Neural cell (in vitro differentiated cells): ENCODE results near the gene ABHD2. TPM values are rescaled to one million over a fixed set of nuclear protein-coding genes. Genes with fewer than 3 reads are reported as not detected.

ENCODE experiments used
- H2AFZ ChIP-seq: fragments of 200-600, 300-800 bp; sonication (generic), shearing (Covaris generic); 2 replicates; pipeline ENCODE4 v1.6.0; 2014; ENCODE audit warnings: low read depth, mild to moderate bottlenecking, antibody characterized with exemption, low read length, moderate library complexity
- H3F3A ChIP-seq: fragments of 200-600 bp; shearing (Covaris generic); 2 replicates; pipeline ENCODE4 v1.6.1; 2016; ENCODE audit warnings: mild to moderate bottlenecking, moderate library complexity, mixed read lengths, antibody characterized with exemption, low read length; ENCODE audit not compliant: insufficient read depth, poor library complexity, severe bottlenecking
- H3K27ac ChIP-seq: fragments of 200-600, 300-800 bp; sonication (generic), shearing (Covaris generic); 2 replicates; pipeline ENCODE4 v1.5.1; 2014; ENCODE audit warnings: mild to moderate bottlenecking, low read length, moderate library complexity
- H3K27me3 ChIP-seq: fragments of 300-800, 200-600 bp; sonication (generic), shearing (Covaris generic); 2 replicates; pipeline ENCODE4 v1.6.0; 2014; ENCODE audit warnings: mild to moderate bottlenecking, low read depth, low read length, moderate library complexity; ENCODE audit not compliant: insufficient read depth
- H3K36me3 ChIP-seq: fragments of 300-800, 200-600 bp; sonication (generic), shearing (Covaris generic); 2 replicates; pipeline ENCODE4 v1.5.1; 2014; ENCODE audit warnings: mild to moderate bottlenecking, antibody characterized with exemption, low read length, moderate library complexity; ENCODE audit not compliant: insufficient read depth
- H3K4me2 ChIP-seq: fragments of 300-800, 200-600 bp; sonication (generic), shearing (Covaris generic); 2 replicates; pipeline ENCODE4 v1.6.0; 2014; ENCODE audit warnings: mild to moderate bottlenecking, low read length
- H3K4me3 ChIP-seq: fragments of 300-800, 200-600 bp; sonication (generic), shearing (Covaris generic); 2 replicates; pipeline ENCODE4 v1.5.1; 2014; ENCODE audit warnings: mild to moderate bottlenecking, low read length, moderate library complexity
- H3K79me2 ChIP-seq: fragments of 200-600 bp; shearing (Covaris generic); replicated peaks from 2 replicates; pipeline ENCODE4 v1.6.0; 2014; ENCODE audit warnings: mild to moderate bottlenecking, low read length, moderate library complexity; ENCODE audit not compliant: insufficient read depth
- H3K9ac ChIP-seq: fragments of 300-800, 200-600 bp; sonication (generic), shearing (Covaris generic); 2 replicates; pipeline ENCODE4 v1.6.1; 2016; ENCODE audit warnings: mild to moderate bottlenecking, low read length, mixed read lengths
- H3K9me2 ChIP-seq: fragments of 200-600 bp; shearing (Covaris generic); 2 replicates; pipeline ENCODE4 v1.6.1; 2016; ENCODE audit warnings: mild to moderate bottlenecking, low read length, mixed read lengths; ENCODE audit not compliant: insufficient read depth
- H3K9me3 ChIP-seq: fragments of 200-600, 300-800 bp; sonication (generic), shearing (Covaris generic); 2 replicates; pipeline ENCODE4 v1.6.1; 2016; ENCODE audit warnings: mild to moderate bottlenecking, mixed run types, low read length, moderate library complexity, mixed read lengths
- H4K20me1 ChIP-seq: fragments of 200-600 bp; shearing (Covaris generic); 2 replicates; pipeline ENCODE4 v1.6.1; 2016; ENCODE audit warnings: mild to moderate bottlenecking, mixed run types; ENCODE audit not compliant: insufficient read depth
- CTCF ChIP-seq: fragments of 450-650 bp; IDR thresholded peaks from 2 replicates; pipeline ENCODE4 v1.5.1; 2014; ENCODE audit warnings: antibody characterized with exemption, mild to moderate bottlenecking, moderate library complexity; ENCODE audit not compliant: poor library complexity, severe bottlenecking
- EP300 ChIP-seq: fragments of 450-650 bp; conservative IDR thresholded peaks from 2 replicates; pipeline ENCODE4 v1.6.1; 2014; ENCODE audit warnings: antibody characterized with exemption, mild to moderate bottlenecking, moderate library complexity; ENCODE audit not compliant: poor library complexity, severe bottlenecking
- EZH2 ChIP-seq: fragments of 200-600, 300-800 bp; shearing (Covaris generic), sonication (generic); IDR thresholded peaks from 2 replicates; pipeline ENCODE4 v1.6.1; 2014; ENCODE audit warnings: antibody characterized with exemption, low read length, borderline replicate concordance, mild to moderate bottlenecking; ENCODE audit not compliant: insufficient read depth, poor library complexity, severe bottlenecking
- MXI1 ChIP-seq: fragments of 450-650 bp; conservative IDR thresholded peaks from 2 replicates; pipeline ENCODE4 v1.6.1; 2014; ENCODE audit warnings: antibody characterized with exemption, mild to moderate bottlenecking; ENCODE audit not compliant: poor library complexity, severe bottlenecking
- POLR2AphosphoS5 ChIP-seq: IDR thresholded peaks from 2 replicates; pipeline ENCODE4 v1.6.1; 2012
- RAD21 ChIP-seq: fragments of 450-650 bp; conservative IDR thresholded peaks from 2 replicates; pipeline ENCODE4 v1.6.1; 2014; ENCODE audit warnings: antibody characterized with exemption, mild to moderate bottlenecking, moderate library complexity
- SMC3 ChIP-seq: fragments of 450-650 bp; conservative IDR thresholded peaks from 2 replicates; pipeline ENCODE4 v1.6.1; 2014; ENCODE audit warnings: antibody characterized with exemption, mild to moderate bottlenecking, moderate library complexity; ENCODE audit not compliant: poor library complexity
- TAF1 ChIP-seq: IDR thresholded peaks from 2 replicates; pipeline ENCODE4 v1.6.1; 2012; ENCODE audit warnings: low read depth
- polyA plus RNA-seq: library from polyadenylated mRNA; depleted of rRNA; stranded (reverse); fragments of >200 nt; gene quantifications from 2 replicates; pipeline ENCODE4 v1.2.3, GENCODE V29; 2014
- TF ChIP-seq, protein P1 (sequence below): IDR thresholded peaks from 2 replicates; pipeline ENCODE4 v1.6.1; 2012; ENCODE audit warnings: borderline replicate concordance

The ABHD2 gene
- polyA plus RNA-seq, 1 donor from 2014 or later: 19.0 TPM

DNA sequence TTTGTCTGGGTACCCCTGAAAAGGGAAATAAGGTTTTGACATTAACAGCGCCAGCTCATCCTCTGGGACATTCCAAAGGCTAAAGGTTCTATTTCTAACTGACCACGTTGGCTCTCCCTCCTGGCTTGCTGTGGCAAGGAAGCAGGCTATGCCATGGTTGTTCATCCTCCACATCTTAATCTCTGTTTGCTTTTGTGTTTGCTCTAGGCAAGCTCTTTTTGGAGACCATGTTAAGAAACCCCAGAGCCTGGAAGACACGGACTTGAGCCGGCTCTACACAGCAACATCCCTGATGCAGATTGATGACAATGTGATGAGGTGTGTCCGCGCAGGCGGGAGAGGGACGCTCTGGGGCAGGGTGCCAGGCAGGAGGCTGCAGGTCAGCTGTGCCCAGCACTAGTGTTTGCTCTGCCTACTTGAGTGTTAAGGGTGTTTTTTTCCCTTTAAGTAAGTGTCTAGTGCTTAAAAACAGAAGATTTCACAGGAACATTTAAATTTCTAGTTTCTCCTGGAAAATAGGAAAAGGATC is 99.8 kb downstream of the ABHD2 start:
- Histone ChIP-seq H3K79me2 (no peaks in the 10 kb centered on the region), H4K20me1 (no peaks in the 10 kb centered on the region), H3K9me2 (no peaks in the 10 kb centered on the region), H3K27ac (no peak overlapping the region), H3K27me3 (no peaks in the 10 kb centered on the region), H2AFZ (no peak overlapping the region), H3K4me2 (no peak overlapping the region), H3K9ac (no peak overlapping the region), H3F3A (no peaks in the 10 kb centered on the region), H3K4me3 (no peak overlapping the region), H3K9me3 (no peaks in the 10 kb centered on the region), H3K36me3 (peaks cover 8% of the 10 kb centered on the region)
- no peak for TF ChIP-seq SMC3
- TF ChIP-seq POLR2AphosphoS5: no peak
- no peak for TF ChIP-seq RAD21
- TF ChIP-seq EZH2: no peak

- Histone ChIP-seq H3K4me3 (no peak overlapping the region), H4K20me1 (no peaks in the 10 kb centered on the region), H3K9me3 (no peaks in the 10 kb centered on the region), H3K27me3 (no peaks in the 10 kb centered on the region), H3K9ac (no peak overlapping the region), H3F3A (no peaks in the 10 kb centered on the region), H2AFZ (no peak overlapping the region), H3K27ac (no peak overlapping the region), H3K79me2 (no peaks in the 10 kb centered on the region), H3K4me2 (no peak overlapping the region), H3K36me3 (peaks cover 11% of the 10 kb centered on the region), H3K9me2 (no peaks in the 10 kb centered on the region)
- TF ChIP-seq SMC3 (no peak), CTCF (no peak), MXI1 (no peak), POLR2AphosphoS5 (no peak), EP300 (no peak), TAF1 (no peak), EZH2 (no peak), RAD21 (no peak)
- TF ChIP-seq, protein P1, sequence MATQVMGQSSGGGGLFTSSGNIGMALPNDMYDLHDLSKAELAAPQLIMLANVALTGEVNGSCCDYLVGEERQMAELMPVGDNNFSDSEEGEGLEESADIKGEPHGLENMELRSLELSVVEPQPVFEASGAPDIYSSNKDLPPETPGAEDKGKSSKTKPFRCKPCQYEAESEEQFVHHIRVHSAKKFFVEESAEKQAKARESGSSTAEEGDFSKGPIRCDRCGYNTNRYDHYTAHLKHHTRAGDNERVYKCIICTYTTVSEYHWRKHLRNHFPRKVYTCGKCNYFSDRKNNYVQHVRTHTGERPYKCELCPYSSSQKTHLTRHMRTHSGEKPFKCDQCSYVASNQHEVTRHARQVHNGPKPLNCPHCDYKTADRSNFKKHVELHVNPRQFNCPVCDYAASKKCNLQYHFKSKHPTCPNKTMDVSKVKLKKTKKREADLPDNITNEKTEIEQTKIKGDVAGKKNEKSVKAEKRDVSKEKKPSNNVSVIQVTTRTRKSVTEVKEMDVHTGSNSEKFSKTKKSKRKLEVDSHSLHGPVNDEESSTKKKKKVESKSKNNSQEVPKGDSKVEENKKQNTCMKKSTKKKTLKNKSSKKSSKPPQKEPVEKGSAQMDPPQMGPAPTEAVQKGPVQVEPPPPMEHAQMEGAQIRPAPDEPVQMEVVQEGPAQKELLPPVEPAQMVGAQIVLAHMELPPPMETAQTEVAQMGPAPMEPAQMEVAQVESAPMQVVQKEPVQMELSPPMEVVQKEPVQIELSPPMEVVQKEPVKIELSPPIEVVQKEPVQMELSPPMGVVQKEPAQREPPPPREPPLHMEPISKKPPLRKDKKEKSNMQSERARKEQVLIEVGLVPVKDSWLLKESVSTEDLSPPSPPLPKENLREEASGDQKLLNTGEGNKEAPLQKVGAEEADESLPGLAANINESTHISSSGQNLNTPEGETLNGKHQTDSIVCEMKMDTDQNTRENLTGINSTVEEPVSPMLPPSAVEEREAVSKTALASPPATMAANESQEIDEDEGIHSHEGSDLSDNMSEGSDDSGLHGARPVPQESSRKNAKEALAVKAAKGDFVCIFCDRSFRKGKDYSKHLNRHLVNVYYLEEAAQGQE: no peak
Observed at GRCh38 chr15:89192136-89192535, 103.9 kb downstream of the ABHD2 start.
